HG02885 (cell line): ENCODE data around the gene PLXDC1.
"Not testable (repeated sequence)": the region's sequence is repeated elsewhere in the genome, so short reads cannot be mapped to it uniquely, and the experiment has no call there.

Source experiments
- ATAC-seq: cut with Tn5 transposase; IDR thresholded peaks from one replicate; pipeline ENCODE4 v1.9.1; 2021; ENCODE audit warnings: mild to moderate bottlenecking; ENCODE audit not compliant: unreplicated experiment, poor library complexity

PLXDC1 gene

GRCh38 chr17:39022924-39023323 lies 128.5 kb downstream of the PLXDC1 start:
- ATAC-seq, result no peak

GRCh38 chr17:39020037-39020436 lies 131.4 kb downstream of the PLXDC1 start:
- not testable (repeated sequence) for ATAC-seq

GRCh38 chr17:39018267-39019134 lies 132.9 kb downstream of the PLXDC1 start:
- ATAC-seq, result no peak

GRCh38 chr17:39016193-39017153 lies 135.0 kb downstream of the PLXDC1 start:
- ATAC-seq, result no peak

GRCh38 chr17:39015546-39015935 lies 135.9 kb downstream of the PLXDC1 start:
- ATAC-seq, result no peak

- ATAC-seq, result no peak
Observed at GRCh38 chr17:39014795-39015545, 136.5 kb downstream of the PLXDC1 start.

- ATAC-seq, result no peak
Observed at GRCh38 chr17:39014044-39014794, 137.2 kb downstream of the PLXDC1 start.
